H1 (cell line): Measurements from ENCODE around the gene SLC41A2. TPM values are rescaled to one million over a fixed set of nuclear protein-coding genes. Genes with fewer than 3 reads are reported as not detected.

Experiments used
- EP300 ChIP-seq, 2 experiments: IDR thresholded peaks; 1 replicate in 1 of 2; 2 replicates in 1 of 2; pipeline ENCODE4 v1.6.1; 2011 to 2012; ENCODE audit warnings: low read depth in 2 of 2, low read length in 2 of 2, mild to moderate bottlenecking in 2 of 2, borderline replicate concordance in 1 of 2, inconsistent platforms in 1 of 2, moderate library complexity in 1 of 2
- RBBP5 ChIP-seq: IDR thresholded peaks from 2 replicates; pipeline ENCODE4 v1.7.1; 2012; ENCODE audit warnings: low read depth, mild to moderate bottlenecking, inconsistent platforms, low read length, moderate library complexity, borderline replicate concordance
- polyA plus RNA-seq, 7 experiments: library from polyadenylated mRNA; depleted of rRNA in 3 of 7; stranded (reverse) in 5 of 7; unstranded in 2 of 7; fragments of >200 nt in 5 of 7; fragments of 200-250 nt in 2 of 7; gene quantifications; 1 replicate in 5 of 7; 2 replicates in 1 of 7; 4 replicates in 1 of 7; pipeline versions ENCODE4 v1.2.1 to v1.2.3, GENCODE V29; 2011 to 2013; ENCODE audit warnings: missing spikeins in 2 of 7, mixed read lengths in 2 of 7
- total RNA-seq: library from RNA; stranded (reverse); fragmentation: NEBNext Ultra II Directional; extraction: Animal tissue kit (Norgen Biotek cat#: 25700); gene quantifications from 2 replicates; pipeline ENCODE4 v1.2.1, GENCODE V29; 2021
- TF ChIP-seq, protein P1 (sequence below), 3 experiments: IDR thresholded peaks; 1 replicate in 2 of 3; 2 replicates in 1 of 3; pipeline versions ENCODE4 v1.5.1 to v1.6.1; 2011; ENCODE audit warnings: low read length in 3 of 3, mild to moderate bottlenecking in 3 of 3, inconsistent platforms in 2 of 3, low read depth in 1 of 3, moderate library complexity in 1 of 3; ENCODE audit not compliant: insufficient read depth in 1 of 3; ENCODE audit errors: control extremely low read depth in 1 of 3

SLC41A2 gene
- total and polyA plus RNA-seq, 2 of the 8 experiments (the other 6 are each of a cell fraction or from before 2014, with no cell fraction given), result 0.79 to 3.0 TPM

DNA sequence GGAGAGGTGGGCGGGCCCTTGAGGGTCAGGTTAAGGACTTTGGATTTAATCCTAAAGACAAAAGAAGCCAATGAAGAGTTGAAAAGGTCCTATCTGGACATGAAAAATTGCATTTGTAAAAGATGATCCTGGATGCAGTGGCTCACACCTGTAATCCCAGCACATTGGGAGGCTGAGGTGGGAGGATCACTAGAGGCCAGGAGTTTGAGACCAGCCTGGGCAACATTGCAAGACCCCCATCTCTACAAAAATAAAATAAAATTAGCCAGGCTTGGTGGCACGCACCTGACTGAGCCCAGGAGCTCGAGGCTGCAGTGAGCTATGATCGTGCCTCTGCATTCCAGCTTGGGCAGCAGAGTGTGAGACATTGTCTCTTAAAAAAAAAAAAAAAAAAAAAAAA lies 2.4 kb upstream of the SLC41A2 start (continued):
- TF ChIP-seq RBBP5 (no peak), EP300 (IDR thresholded peaks at IDR 0.05; ENCODE audit: borderline replicate concordance in 1 of 2, low read depth in 2 of 2, low read length in 2 of 2) (no peak)
- TF ChIP-seq, protein P1, sequence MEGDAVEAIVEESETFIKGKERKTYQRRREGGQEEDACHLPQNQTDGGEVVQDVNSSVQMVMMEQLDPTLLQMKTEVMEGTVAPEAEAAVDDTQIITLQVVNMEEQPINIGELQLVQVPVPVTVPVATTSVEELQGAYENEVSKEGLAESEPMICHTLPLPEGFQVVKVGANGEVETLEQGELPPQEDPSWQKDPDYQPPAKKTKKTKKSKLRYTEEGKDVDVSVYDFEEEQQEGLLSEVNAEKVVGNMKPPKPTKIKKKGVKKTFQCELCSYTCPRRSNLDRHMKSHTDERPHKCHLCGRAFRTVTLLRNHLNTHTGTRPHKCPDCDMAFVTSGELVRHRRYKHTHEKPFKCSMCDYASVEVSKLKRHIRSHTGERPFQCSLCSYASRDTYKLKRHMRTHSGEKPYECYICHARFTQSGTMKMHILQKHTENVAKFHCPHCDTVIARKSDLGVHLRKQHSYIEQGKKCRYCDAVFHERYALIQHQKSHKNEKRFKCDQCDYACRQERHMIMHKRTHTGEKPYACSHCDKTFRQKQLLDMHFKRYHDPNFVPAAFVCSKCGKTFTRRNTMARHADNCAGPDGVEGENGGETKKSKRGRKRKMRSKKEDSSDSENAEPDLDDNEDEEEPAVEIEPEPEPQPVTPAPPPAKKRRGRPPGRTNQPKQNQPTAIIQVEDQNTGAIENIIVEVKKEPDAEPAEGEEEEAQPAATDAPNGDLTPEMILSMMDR (IDR thresholded peaks at IDR 0.05; ENCODE audit: control extremely low read depth in 1 of 3, insufficient read depth in 1 of 3, low read depth in 1 of 3, low read length in 3 of 3), result no peak
